ENCODE results near the gene JAGN1.
A peak's percentile ranks its signal among the peaks of the same experiment; 100 is the strongest.
"Not testable (repeated sequence)": the region's sequence is repeated elsewhere in the genome, so short reads cannot be mapped to it uniquely, and the experiment has no call there.

Gene JAGN1

GRCh38 chr3:9898467-9899241 lies 8.2 kb downstream of the JAGN1 start:
- DNase-seq (ENCODE audit: low spot score) = no peak

- no peak for DNase-seq (ENCODE audit: low spot score)
Measured at GRCh38 chr3:9899289-9899791, 8.9 kb downstream of the JAGN1 start.

GRCh38 chr3:9900965-9901415 lies 10.6 kb downstream of the JAGN1 start:
- DNase-seq (ENCODE audit: low spot score) = not testable (repeated sequence)

- DNase-seq (ENCODE audit: low spot score) = no peak
Measured at GRCh38 chr3:9901967-9902366, 11.6 kb downstream of the JAGN1 start.

- peak; percentile 56 for DNase-seq (ENCODE audit: low spot score)
Measured at GRCh38 chr3:9902372-9903237, 12.2 kb downstream of the JAGN1 start, which contains the start of gene IL17RE. Gene IL17RE, plus strand, starts transcription at chr3:9902848. Its CDS starts 85 bp downstream, at chr3:9902933.

- DNase-seq (ENCODE audit: low spot score) = peak; percentile 75
Measured at GRCh38 chr3:9903238-9903624, 12.8 kb downstream of the JAGN1 start.

- no peak for DNase-seq (ENCODE audit: low spot score)
Measured at GRCh38 chr3:9903904-9904303, 13.5 kb downstream of the JAGN1 start.

GRCh38 chr3:9906480-9906879 lies 16.1 kb downstream of the JAGN1 start:
- no peak for DNase-seq (ENCODE audit: low spot score)

GRCh38 chr3:9908286-9908685 lies 17.9 kb downstream of the JAGN1 start:
- DNase-seq (ENCODE audit: low spot score) = no peak

GRCh38 chr3:9909221-9910013 lies 19.0 kb downstream of the JAGN1 start:
- no peak for DNase-seq (ENCODE audit: low spot score)

GRCh38 chr3:9911863-9912262 lies 21.5 kb downstream of the JAGN1 start:
- DNase-seq (ENCODE audit: low spot score) = no peak

GRCh38 chr3:9912294-9912935 lies 22.0 kb downstream of the JAGN1 start:
- no peak for DNase-seq (ENCODE audit: low spot score)

- no peak for DNase-seq (ENCODE audit: low spot score)
Measured at GRCh38 chr3:9913601-9914000, 23.2 kb downstream of the JAGN1 start.

GRCh38 chr3:9914011-9914410 lies 23.6 kb downstream of the JAGN1 start:
- DNase-seq (ENCODE audit: low spot score) = no peak

GRCh38 chr3:9914559-9915253 lies 24.3 kb downstream of the JAGN1 start:
- DNase-seq (ENCODE audit: low spot score) = no peak

GRCh38 chr3:9915254-9916141 lies 25.1 kb downstream of the JAGN1 start:
- DNase-seq (ENCODE audit: low spot score) = peak; percentile 53

- peak; percentile 77 for DNase-seq (ENCODE audit: low spot score)
Measured at GRCh38 chr3:9916346-9916733, 25.9 kb downstream of the JAGN1 start.

GRCh38 chr3:9916734-9917680 lies 26.6 kb downstream of the JAGN1 start, which contains the start of gene IL17RC:
Gene IL17RC, plus strand, starts transcription at chr3:9917098. Its CDS starts 218 bp downstream, at chr3:9917316.
- peak; percentile 91 for DNase-seq (ENCODE audit: low spot score)

GRCh38 chr3:9917820-9918219 lies 27.4 kb downstream of the JAGN1 start:
- DNase-seq (ENCODE audit: low spot score) = no peak
